ELF-1 (cell line): ENCODE results near the gene NOC2L.

Experiments used
- DNase-seq: peaks from one replicate; pipeline ENCODE4 v3.0.0-alpha.2; 2016; ENCODE audit warnings: low read depth, low spot score

The NOC2L gene

GRCh38 chr1:916173-917075, 42.6 kb downstream of the NOC2L start:
- DNase-seq = no peak

DNA sequence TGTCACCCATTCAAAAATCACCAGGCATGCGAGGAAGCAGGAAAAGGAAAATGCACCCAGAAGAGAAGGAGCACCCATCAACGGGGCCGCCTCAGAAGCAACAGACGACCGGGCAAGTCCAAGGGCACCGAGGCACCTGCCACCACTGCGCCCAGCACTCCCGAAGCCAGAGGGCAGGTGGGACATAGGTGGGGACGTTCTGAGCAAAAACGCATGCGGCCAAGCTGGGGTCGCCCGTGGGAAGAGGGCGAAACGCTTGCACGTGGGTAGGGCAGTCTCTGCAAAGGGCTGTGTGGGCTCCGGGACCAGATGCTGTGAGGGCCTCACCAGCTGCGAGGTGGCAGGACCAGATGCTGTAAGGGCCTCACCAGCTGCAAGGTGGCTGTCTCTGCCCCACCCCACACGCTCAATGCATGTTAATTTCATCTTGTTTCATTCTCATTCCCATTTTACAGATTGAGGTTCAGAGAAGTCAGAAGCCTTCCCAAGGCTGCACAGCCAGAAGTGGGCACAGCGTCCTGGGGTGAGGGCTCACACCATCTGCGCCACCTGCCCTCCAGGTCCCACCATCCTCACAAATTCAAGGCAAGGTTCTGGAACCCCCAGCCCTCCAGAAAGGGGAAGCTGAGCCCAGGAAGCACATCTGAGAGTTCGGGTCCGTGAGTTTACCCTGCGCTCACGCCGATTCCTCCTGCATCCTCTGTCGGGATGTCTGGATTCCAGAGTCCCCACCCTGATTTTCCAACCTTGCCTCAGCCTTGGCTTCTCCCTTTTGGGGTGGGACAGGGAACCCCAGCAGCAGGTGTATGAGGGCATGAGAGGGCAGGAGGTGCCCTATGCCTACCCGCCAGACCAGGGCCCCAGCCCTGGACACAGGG, 43.5 kb downstream of the NOC2L start:
- no peak for DNase-seq

- no peak for DNase-seq
Observed at GRCh38 chr1:914891-915280, 44.2 kb downstream of the NOC2L start.

DNA sequence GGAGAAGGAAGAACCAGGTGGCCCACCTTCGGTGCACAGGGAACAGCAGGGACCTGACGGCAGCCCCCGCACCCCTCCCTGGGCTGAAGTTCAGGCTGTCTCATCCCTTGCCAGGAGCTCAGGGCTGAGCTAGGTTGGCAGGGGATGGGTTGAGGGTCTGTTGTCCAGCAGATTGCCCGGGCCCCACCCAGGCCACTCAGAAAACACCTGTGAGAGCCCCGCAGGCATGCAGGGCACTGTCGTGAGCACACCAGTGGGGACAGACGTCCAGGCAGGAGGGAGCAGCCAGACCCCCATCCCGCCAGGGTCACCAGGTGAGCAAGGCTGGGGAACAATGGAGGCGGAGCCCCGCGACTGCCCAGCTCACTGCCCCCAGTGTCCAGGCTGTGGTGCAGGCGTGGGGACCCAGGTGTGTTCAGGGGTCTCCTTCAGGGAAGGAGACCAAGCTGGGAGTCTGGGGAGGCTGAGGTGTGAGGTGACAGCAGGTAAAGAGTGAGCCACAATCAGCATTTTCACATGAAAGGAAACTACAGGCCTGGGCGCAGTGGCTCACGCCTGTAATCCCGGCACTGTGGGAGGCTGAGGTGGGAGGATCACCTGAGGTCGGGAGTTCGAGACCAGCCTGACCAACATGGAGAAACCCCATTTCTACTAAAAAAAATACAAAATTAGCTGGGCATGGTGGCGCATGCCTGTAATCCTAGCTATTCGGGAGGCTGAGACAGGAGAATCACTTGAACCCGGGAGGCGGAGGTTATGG, 44.7 kb downstream of the NOC2L start:
- DNase-seq = no peak

- DNase-seq = no peak
Observed at GRCh38 chr1:913491-914130, 45.4 kb downstream of the NOC2L start.

GRCh38 chr1:912740-913301, 46.2 kb downstream of the NOC2L start:
- no peak for DNase-seq

DNA sequence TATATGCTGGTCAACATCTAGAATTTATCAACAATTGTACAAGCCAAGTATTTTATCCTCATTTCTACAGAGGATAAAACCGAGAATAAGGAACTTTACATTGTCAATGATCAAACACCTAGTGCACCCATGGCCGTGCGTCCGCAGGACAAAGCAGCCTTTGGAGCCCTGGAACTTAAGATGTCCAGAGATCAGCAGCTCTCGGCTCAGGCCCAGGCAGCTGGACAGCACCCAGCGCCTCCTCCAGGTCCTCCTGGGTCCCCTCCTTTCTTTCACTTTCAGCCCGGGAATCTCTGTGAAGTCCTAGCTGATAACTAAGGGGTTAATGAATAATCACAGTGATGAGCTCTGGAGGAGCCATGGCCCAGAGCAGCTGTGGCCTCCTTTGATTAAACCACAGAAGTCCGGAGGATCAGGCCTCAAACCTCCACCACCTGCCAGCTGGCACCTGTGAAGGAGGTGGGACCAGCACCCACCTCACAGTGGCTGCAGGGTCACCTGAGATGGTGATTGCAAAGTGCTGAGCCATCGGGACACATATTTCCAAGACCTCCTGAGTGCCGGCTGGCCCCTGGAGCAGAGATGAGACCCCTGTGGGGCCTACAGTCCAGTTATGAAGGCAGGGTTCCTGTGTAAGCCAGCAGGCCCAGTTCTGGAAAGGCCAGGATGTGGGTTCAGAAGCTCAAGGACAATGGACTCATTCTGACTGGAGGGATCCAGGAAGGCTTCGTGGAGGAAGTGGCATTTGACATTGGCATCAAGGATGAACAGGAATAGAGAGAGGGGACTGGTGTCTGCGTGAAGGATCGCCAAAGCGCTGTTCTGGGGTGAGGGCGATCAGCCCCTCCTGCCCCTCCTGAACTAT, 46.9 kb downstream of the NOC2L start:
- DNase-seq = no peak

DNA sequence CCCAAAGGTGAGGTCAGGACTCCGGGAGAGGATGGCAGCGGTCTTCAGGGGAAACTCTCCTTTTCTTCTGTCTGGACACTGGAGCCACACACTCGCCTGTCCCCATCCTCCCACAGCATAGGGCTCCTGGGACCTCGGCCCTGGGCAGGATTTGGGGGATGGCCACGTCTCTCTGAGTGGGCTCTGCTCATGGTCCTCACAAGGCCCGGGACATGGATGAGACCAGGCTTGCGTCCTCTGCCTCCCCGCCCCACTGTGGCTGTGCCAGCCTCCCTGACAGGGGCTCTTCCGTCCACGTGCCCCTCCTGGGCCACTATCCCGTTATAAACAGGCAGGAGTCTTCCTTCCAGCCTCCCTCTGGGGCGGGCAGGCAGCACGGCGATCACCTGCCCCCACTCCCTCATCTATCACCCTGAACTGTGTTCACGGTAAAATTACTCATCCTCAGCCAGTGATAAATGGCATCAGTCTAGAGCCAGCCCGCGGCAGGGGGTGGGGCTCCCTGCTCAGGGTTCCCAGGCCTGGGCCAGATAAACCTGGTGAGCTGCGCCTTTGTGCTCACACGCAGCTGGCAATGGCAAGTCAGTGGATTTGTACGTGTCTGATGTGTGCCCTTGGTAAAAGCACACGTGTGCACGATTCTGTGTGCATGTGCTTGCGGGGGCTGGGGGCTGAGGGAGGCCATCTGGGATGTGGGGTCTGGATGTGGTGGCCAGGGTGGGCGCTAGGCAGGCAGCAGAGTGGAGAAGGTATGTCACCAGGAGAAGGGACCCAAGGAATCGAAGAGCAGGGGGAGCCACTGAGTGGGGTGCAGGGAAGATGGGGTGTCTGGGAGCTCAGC, 48.0 kb downstream of the NOC2L start:
- DNase-seq = no peak

DNA sequence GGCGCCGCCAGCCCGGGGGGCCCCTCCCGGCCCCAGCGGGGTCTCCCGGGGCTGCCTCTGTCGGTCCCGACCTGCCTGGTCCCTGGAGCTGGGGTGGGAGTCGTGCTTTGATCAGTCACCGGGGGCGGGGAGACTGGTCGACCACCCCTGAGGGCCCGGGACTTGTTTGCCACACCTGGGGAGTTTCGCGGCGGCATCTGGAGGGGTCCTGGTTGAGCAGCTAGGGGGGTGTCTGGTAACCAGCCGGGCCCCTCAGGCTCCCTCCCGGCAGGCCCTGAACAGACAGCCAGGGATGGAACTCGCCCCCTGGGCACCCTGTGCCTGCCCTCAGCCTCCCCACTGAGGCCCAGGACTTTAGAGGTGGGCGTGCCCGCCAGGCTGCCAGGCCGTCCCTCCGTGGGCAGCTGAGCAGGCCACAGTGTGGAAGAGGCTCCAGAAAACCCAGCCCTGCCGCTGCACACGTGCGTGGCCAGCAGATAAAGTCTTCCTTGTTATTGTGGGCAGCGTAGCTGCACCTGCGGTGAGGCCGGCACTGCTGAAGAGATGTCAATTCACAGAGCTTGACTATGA, 48.7 kb downstream of the NOC2L start:
- no peak for DNase-seq

- no peak for DNase-seq
Observed at GRCh38 chr1:909861-910310, 49.2 kb downstream of the NOC2L start.

DNA sequence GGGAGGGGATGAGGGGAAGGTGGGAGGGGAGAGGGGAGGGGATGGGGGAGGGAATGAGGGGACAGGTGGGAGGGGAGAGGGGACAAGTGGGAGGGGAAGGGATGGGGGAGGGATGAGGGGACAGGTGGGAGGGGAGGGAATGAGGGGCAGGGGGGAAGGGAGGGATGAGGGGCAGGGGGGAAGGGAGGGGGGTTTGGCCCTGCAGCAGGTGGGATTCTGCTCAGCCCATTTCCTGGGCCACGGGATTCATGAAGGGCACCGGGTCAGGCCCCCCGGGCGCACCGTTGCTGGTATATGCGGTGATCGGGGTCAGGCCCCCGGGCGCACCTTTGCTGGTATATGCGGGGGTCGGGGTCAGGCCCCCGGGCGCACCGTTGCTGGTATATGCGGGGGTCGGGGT, 50.4 kb downstream of the NOC2L start:
- no peak for DNase-seq

GRCh38 chr1:907611-908451, 51.2 kb downstream of the NOC2L start:
- DNase-seq = no peak

GRCh38 chr1:906600-907420, 52.2 kb downstream of the NOC2L start:
- DNase-seq = peak; percentile 32

GRCh38 chr1:905811-906599, 53.1 kb downstream of the NOC2L start:
- DNase-seq = no peak

GRCh38 chr1:905071-905749, 53.8 kb downstream of the NOC2L start:
- peak; percentile 62 for DNase-seq
